HL-60 (cell line): ENCODE measurements around the gene HSPA4.

Experiments
- DNase-seq, 2 experiments: peaks; one replicate each; pipeline ENCODE4 v3.0.0-alpha.2; 2010 to 2020; ENCODE audit warnings: low read depth in 1 of 2, low spot score in 1 of 2
- H3K27ac ChIP-seq: fragments of 250-450 bp; sonication (Bioruptor Pico); replicated peaks from 2 replicates; pipeline ENCODE4 v1.5.1; 2020; ENCODE audit warnings: mild to moderate bottlenecking, moderate library complexity
- H3K27me3 ChIP-seq: fragments of 250-450 bp; sonication (Bioruptor Pico); 2 replicates; pipeline ENCODE4 v1.5.1; 2021; ENCODE audit warnings: mild to moderate bottlenecking, moderate library complexity; ENCODE audit not compliant: insufficient read depth, poor library complexity, severe bottlenecking
- H3K4me3 ChIP-seq: replicated peaks from 2 replicates; pipeline ENCODE4 v1.5.1; 2011; ENCODE audit warnings: mild to moderate bottlenecking, control low read depth, low read length; ENCODE audit not compliant: insufficient read depth
- GABPA ChIP-seq: IDR thresholded peaks from 2 replicates; pipeline ENCODE4 v1.6.1; 2012; ENCODE audit warnings: low read depth
- POLR2AphosphoS5 ChIP-seq: IDR thresholded peaks from 2 replicates; pipeline ENCODE4 v1.6.1; 2012; ENCODE audit warnings: low read depth
- REST ChIP-seq: IDR thresholded peaks from 2 replicates; pipeline ENCODE4 v1.6.1; 2012; ENCODE audit warnings: low read depth; ENCODE audit not compliant: insufficient replicate concordance
- SPI1 ChIP-seq: IDR thresholded peaks from 2 replicates; pipeline ENCODE4 v1.6.1; 2012; ENCODE audit warnings: low read depth, mild to moderate bottlenecking, borderline replicate concordance
- TF ChIP-seq, protein P1 (sequence below): IDR thresholded peaks from one replicate; pipeline ENCODE4 v1.5.1; 2011; ENCODE audit warnings: low read length, control low read depth, inconsistent platforms; ENCODE audit not compliant: insufficient read depth

Gene HSPA4

GRCh38 chr5:133052317-133053175, 733 bp downstream of the HSPA4 start:
- TF ChIP-seq GABPA, result no peak
- TF ChIP-seq SPI1, result no peak
- TF ChIP-seq REST, result no peak
- TF ChIP-seq POLR2AphosphoS5, result no peak
- TF ChIP-seq, protein P1, sequence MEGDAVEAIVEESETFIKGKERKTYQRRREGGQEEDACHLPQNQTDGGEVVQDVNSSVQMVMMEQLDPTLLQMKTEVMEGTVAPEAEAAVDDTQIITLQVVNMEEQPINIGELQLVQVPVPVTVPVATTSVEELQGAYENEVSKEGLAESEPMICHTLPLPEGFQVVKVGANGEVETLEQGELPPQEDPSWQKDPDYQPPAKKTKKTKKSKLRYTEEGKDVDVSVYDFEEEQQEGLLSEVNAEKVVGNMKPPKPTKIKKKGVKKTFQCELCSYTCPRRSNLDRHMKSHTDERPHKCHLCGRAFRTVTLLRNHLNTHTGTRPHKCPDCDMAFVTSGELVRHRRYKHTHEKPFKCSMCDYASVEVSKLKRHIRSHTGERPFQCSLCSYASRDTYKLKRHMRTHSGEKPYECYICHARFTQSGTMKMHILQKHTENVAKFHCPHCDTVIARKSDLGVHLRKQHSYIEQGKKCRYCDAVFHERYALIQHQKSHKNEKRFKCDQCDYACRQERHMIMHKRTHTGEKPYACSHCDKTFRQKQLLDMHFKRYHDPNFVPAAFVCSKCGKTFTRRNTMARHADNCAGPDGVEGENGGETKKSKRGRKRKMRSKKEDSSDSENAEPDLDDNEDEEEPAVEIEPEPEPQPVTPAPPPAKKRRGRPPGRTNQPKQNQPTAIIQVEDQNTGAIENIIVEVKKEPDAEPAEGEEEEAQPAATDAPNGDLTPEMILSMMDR, result no peak
- Histone ChIP-seq H3K27me3 (no peaks in the 10 kb centered on the region), H3K4me3 (peak overlapping the region; percentile 77), H3K27ac (peak overlapping the region; percentile 92)
- DNase-seq, result peak; percentile 31 to 39

GRCh38 chr5:133053448-133053847, 1.6 kb downstream of the HSPA4 start:
- Histone ChIP-seq H3K4me3 (peak overlapping the region; percentile 77), H3K27me3 (no peaks in the 10 kb centered on the region), H3K27ac (no peak overlapping the region)
- no peak for DNase-seq
- TF ChIP-seq, protein P1, result no peak
- TF ChIP-seq REST, result no peak
- TF ChIP-seq POLR2AphosphoS5, result no peak
- TF ChIP-seq GABPA, result no peak
- no peak for TF ChIP-seq SPI1

DNA sequence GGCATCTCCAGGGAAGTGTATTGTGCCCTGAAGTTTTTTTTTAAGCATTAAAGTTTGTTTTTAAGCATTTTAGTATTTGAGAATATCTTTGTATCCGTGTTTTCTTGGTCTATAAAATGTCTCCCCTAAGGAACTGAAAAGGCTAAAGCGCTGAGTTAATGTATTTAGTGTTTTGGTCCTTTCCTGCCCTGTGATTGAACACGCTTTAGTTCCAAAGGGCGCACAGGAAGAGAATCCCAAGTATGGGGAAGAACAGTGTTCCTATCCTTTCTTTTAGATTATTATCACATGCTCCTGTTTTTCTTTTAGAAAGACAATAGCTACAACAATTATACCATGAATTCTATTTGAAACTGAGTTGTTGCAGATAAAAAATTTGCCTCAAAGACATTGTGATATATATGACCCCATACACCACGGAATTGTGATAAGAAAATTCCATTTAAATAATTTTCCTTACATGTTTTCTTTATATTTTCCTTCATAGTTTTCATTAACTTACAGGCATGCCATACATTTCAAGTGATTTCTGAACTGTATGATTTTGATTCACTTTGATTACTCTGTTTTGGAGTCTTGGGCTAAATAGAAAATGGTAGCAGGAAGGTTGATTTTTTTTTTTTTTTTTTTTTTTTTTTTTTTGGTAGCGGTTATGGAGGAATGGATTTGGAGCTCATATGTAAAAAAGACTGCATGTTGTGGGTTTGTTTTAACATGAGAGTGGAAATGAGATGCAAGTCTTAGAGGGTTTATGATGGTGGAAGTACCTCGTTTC, 3.1 kb downstream of the HSPA4 start:
- H3K4me3 ChIP-seq, result no peak overlapping the region
- TF ChIP-seq, protein P1, result no peak
- no peak for TF ChIP-seq SPI1
- TF ChIP-seq REST, result no peak
- TF ChIP-seq POLR2AphosphoS5, result no peak
- TF ChIP-seq GABPA, result no peak
- no peak for DNase-seq
- H3K27ac ChIP-seq, result no peak overlapping the region
- no peaks in the 10 kb centered on the region for H3K27me3 ChIP-seq
